SK-N-SH (cell line): ENCODE data around the gene DNAJB12.

Experiments used
- CTCF ChIP-seq: fragments of 200-600 bp; sonication (generic); IDR thresholded peaks from 2 replicates; pipeline ENCODE4 v1.6.1; 2017; ENCODE audit warnings: antibody characterized with exemption, mild to moderate bottlenecking, moderate library complexity
- EZH2phosphoT487 ChIP-seq: fragments of 200-600 bp; sonication (generic); IDR thresholded peaks from 2 replicates; pipeline ENCODE4 v1.6.1; 2017; ENCODE audit warnings: low read depth, mixed run types, mild to moderate bottlenecking, antibody characterized with exemption, moderate library complexity, borderline replicate concordance
- FOXJ3 ChIP-seq: sonication (generic); formaldehyde crosslinking; IDR thresholded peaks from 2 replicates; pipeline ENCODE4 v1.5.1; 2020; ENCODE audit warnings: mild to moderate bottlenecking, missing genetic modification reagents
- FOXM1 ChIP-seq: IDR thresholded peaks from 2 replicates; pipeline ENCODE4 v1.4.0; 2012; ENCODE audit warnings: low read depth, mild to moderate bottlenecking
- NRF1 ChIP-seq: IDR thresholded peaks from 2 replicates; pipeline ENCODE4 v1.6.1; 2012; ENCODE audit warnings: low read depth, mild to moderate bottlenecking, low read length
- POLR2AphosphoS5 ChIP-seq: IDR thresholded peaks from 2 replicates; pipeline ENCODE4 v1.6.1; 2012; ENCODE audit warnings: low read depth, low read length
- TAF1 ChIP-seq: IDR thresholded peaks from 2 replicates; pipeline ENCODE4 v1.6.1; 2012; ENCODE audit warnings: low read depth, mild to moderate bottlenecking, low read length, moderate library complexity, borderline replicate concordance
- USF1 ChIP-seq: IDR thresholded peaks from 2 replicates; pipeline ENCODE4 v1.4.0; 2012; ENCODE audit warnings: low read depth, borderline replicate concordance
- USF2 ChIP-seq: fragments of 150-350 bp; IDR thresholded peaks from 2 replicates; pipeline ENCODE4 v1.6.1; 2017; ENCODE audit warnings: antibody characterized with exemption, low read length, low read depth, borderline replicate concordance
- YY1 ChIP-seq: IDR thresholded peaks from 2 replicates; pipeline ENCODE4 v1.4.0; 2012; ENCODE audit warnings: low read depth, mild to moderate bottlenecking
- ZBTB33 ChIP-seq: IDR thresholded peaks from 2 replicates; pipeline ENCODE4 v1.4.0; 2012; ENCODE audit warnings: low read depth, borderline replicate concordance

- TF ChIP-seq CTCF (no peak), EZH2phosphoT487 (no peak), POLR2AphosphoS5 (no peak), TAF1 (no peak), ZBTB33 (no peak), FOXJ3 (CRISPR knock-in tag) (no peak), USF1 (no peak), USF2 (no peak), FOXM1 (no peak), YY1 (no peak), NRF1 (no peak)
These were observed 41.8 kb downstream of the DNAJB12 start for GRCh38 chr10:72312865-72313391.
